ENCODE data around the gene MRPS15. TPM values are rescaled to one million over a fixed set of nuclear protein-coding genes. Genes with fewer than 3 reads are reported as not detected.

The MRPS15 gene
- total and polyA plus RNA-seq, 9 donors = 30.9 to 83.5 (median 38.0) TPM

DNA sequence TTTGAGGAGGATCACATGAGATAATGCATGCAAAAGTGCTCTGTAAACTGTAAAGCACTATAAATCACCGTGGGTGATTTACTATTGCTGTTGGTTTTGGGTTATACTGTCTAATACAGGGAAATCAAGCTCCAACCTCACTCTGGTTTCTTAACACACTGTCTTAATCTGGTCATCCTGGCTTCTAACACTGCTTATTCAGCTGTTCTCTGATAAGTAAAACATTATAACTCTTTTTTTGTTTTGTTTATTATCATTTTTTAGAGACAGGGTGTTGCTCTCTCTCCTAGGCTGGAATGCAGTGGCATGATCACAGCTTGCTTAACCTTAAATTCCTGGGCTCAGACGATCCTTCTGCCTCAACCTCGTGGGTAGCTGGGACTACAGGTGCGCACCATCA, 44.6 kb downstream of the MRPS15 start:
- no peaks in the 10 kb centered on the region for H3K9me3 ChIP-seq
- peaks cover 1% of the 10 kb centered on the region for H3K4me1 ChIP-seq (ENCODE audit: insufficient read depth)
- no peaks in the 10 kb centered on the region for H3K27me3 ChIP-seq
- no peaks in the 10 kb centered on the region for H3K36me3 ChIP-seq
- TF ChIP-seq EP300 (IDR thresholded peaks at IDR 0.05) = no peak
- TF ChIP-seq POLR2A (IDR thresholded peaks at IDR 0.05) = no peak
- TF ChIP-seq, protein P1, sequence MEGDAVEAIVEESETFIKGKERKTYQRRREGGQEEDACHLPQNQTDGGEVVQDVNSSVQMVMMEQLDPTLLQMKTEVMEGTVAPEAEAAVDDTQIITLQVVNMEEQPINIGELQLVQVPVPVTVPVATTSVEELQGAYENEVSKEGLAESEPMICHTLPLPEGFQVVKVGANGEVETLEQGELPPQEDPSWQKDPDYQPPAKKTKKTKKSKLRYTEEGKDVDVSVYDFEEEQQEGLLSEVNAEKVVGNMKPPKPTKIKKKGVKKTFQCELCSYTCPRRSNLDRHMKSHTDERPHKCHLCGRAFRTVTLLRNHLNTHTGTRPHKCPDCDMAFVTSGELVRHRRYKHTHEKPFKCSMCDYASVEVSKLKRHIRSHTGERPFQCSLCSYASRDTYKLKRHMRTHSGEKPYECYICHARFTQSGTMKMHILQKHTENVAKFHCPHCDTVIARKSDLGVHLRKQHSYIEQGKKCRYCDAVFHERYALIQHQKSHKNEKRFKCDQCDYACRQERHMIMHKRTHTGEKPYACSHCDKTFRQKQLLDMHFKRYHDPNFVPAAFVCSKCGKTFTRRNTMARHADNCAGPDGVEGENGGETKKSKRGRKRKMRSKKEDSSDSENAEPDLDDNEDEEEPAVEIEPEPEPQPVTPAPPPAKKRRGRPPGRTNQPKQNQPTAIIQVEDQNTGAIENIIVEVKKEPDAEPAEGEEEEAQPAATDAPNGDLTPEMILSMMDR (IDR thresholded peaks at IDR 0.05) = no peak
- no peak overlapping the region for H3K27ac ChIP-seq
- no peak overlapping the region for H3K4me3 ChIP-seq
- peak in 1 of 5 donors; percentile 32 for DNase-seq
- intact Hi-C loops (cut with DNase I) = loop anchor here in 3 of 4 donors (10.0 kb wide), 2 partner anchors 75 to 325 kb away; no protein-coding TSS in a partner anchor
- WGBS, 3 donors = 19 to 33% (median 23%) methylated on average over 4 of the region's 4 CpGs

DNA sequence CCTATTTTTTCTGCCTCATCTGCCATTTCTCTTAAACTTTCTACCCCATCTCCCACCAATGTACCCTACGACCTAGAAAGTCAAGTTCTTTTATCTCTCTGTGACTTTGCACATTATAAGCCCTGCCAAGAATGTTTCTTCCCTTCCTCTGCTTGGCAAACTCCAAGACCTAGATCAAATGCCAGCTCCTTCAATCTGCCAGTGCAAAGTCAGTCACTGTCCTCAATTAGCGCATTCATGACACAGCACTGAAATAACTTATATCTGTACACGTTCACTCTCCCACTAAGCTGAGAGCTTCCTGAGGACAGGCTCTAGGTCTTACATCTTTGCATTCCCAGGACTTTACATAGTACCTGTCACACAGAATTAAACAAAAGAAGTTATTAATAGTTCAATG, 45.0 kb downstream of the MRPS15 start:
- H3K27me3 ChIP-seq = no peaks in the 10 kb centered on the region
- H3K36me3 ChIP-seq = no peaks in the 10 kb centered on the region
- H3K4me3 ChIP-seq = no peak overlapping the region
- DNase-seq = no peak
- intact Hi-C loops (cut with DNase I) = loop anchor here in 3 of 4 donors (10.0 kb wide), 2 partner anchors 74 to 324 kb away; no protein-coding TSS in a partner anchor
- H3K4me1 ChIP-seq (ENCODE audit: insufficient read depth) = peaks cover 1% of the 10 kb centered on the region
- H3K27ac ChIP-seq = peak overlapping the region in 1 of 2 donors; percentile 11
- WGBS, 3 donors = 59 to 68% (median 65%) methylated on average over 3 of the region's 3 CpGs
- H3K9me3 ChIP-seq = no peaks in the 10 kb centered on the region
- no peak for TF ChIP-seq EP300 (IDR thresholded peaks at IDR 0.05)
- no peak for TF ChIP-seq POLR2A (IDR thresholded peaks at IDR 0.05)
- TF ChIP-seq, protein P1 (IDR thresholded peaks at IDR 0.05) = no peak

DNA sequence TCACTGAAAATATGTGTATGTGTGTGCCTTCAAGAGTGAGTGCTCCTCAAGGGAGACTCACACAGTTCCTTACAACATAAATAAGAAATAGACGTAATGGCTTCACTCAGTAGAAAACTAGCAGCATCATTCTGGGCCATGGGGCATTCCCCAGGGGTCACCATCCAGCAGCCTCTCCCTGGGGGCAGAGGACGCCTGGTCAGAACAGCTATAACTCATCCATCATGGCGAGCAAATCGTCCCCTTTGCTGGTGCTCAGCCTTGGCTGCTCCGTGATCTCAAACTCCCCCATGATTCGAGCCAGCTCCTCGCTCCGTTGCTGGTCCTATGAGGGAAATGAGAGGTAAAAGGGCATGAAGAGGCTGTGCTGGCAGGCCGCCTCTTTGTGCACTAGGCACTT, 46.3 kb downstream of the MRPS15 start:
- Histone ChIP-seq H3K9me3 (no peaks in the 10 kb centered on the region), H3K36me3 (no peaks in the 10 kb centered on the region), H3K4me1 (ENCODE audit: insufficient read depth) (peaks cover 1% of the 10 kb centered on the region), H3K4me3 (no peak overlapping the region), H3K27me3 (no peaks in the 10 kb centered on the region), H3K27ac (no peak overlapping the region)
- TF ChIP-seq, protein P1 (IDR thresholded peaks at IDR 0.05) = no peak
- TF ChIP-seq EP300 (IDR thresholded peaks at IDR 0.05) (no peak), POLR2A (IDR thresholded peaks at IDR 0.05) (no peak)
- intact Hi-C loops (cut with DNase I) = loop anchor here in 3 of 4 donors (10.0 kb wide), 2 partner anchors 73 to 323 kb away; no protein-coding TSS in a partner anchor
- 67 to 72% (median 71%) methylated on average over 9 of the region's 9 CpGs for WGBS, 3 donors
- no peak for DNase-seq

DNA sequence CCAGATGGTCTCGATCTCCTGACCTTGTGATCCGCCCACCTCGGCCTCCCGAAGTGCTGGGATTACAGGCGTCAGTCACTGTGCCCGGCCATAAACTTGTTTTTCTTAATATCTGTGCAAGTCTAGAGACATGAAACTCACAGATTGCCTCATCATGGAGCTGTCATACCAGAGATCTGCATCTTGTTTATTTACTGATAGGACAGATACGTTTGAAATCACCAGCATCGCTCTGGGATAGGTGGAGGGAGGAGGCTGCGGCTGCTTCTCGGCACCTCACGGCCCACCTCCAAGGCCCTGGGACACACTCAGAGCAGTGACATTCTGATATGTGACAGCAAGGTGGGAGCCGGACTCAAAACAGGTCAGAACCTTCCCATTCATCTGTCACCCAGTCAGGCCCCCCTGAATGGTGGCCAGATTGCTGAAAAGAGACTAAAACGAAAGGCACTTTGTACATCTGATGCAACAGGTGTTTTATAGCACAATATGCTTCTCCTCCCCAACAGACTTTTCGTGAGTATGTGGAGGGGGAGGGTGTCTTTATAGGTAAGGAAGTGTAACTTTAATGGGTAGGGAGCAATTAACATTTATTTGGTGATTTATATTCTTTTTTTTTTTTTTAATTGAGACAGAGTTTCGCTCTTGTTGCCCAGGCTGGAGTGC, 48.4 kb downstream of the MRPS15 start:
- 56 to 67% (median 63%) methylated on average over 15 of the region's 15 CpGs for WGBS, 3 donors
- no peaks in the 10 kb centered on the region for H3K9me3 ChIP-seq
- H3K4me3 ChIP-seq = no peak overlapping the region
- no peaks in the 10 kb centered on the region for H3K36me3 ChIP-seq
- no peak overlapping the region for H3K27ac ChIP-seq
- TF ChIP-seq EP300 (IDR thresholded peaks at IDR 0.05) = no peak
- TF ChIP-seq, protein P1 (IDR thresholded peaks at IDR 0.05) = no peak
- no peak for TF ChIP-seq POLR2A (IDR thresholded peaks at IDR 0.05)
- peaks cover 1% of the 10 kb centered on the region for H3K4me1 ChIP-seq (ENCODE audit: insufficient read depth)
- H3K27me3 ChIP-seq = no peaks in the 10 kb centered on the region
- intact Hi-C loops (cut with DNase I) = loop anchor here in 3 of 4 donors (10.0 kb wide), 2 partner anchors 71 to 321 kb away; no protein-coding TSS in a partner anchor
- DNase-seq = no peak
